ENCODE results near the gene VPS37B.

Gene VPS37B

GRCh38 chr12:122866379-122866778, 29.5 kb downstream of the VPS37B start:
- peaks cover 7% of the 10 kb centered on the region for H3K36me3 ChIP-seq (ENCODE audit: insufficient read depth, low read length)
- no peaks in the 10 kb centered on the region for H4K20me1 ChIP-seq (ENCODE audit: insufficient read depth, low read length)
- H3K9ac ChIP-seq (ENCODE audit: low read length) = no peak overlapping the region
- no peak overlapping the region for H3K4me3 ChIP-seq (ENCODE audit: low read depth, low read length, poor library complexity, severe bottlenecking)
- no peaks in the 10 kb centered on the region for H3F3A ChIP-seq (ENCODE audit: insufficient read depth, low read length)
- peaks cover under 1% of the 10 kb centered on the region for H3K4me1 ChIP-seq (ENCODE audit: insufficient read depth, low read length, severe bottlenecking)
- H3K9me2 ChIP-seq (ENCODE audit: low read depth, low read length) = no peaks in the 10 kb centered on the region
- no peak overlapping the region for H2AFZ ChIP-seq (ENCODE audit: low read length)
- no peaks in the 10 kb centered on the region for H3K9me3 ChIP-seq (ENCODE audit: low read length)
- no peak overlapping the region for H3K4me2 ChIP-seq (ENCODE audit: low read length)
- no peak overlapping the region for H3K27ac ChIP-seq (ENCODE audit: low read depth, low read length, poor library complexity, severe bottlenecking)
- peaks cover 13% of the 10 kb centered on the region; the same call in 1 of the 2 replicates for H3K27me3 ChIP-seq (ENCODE audit: insufficient read depth, low read length)
- TF ChIP-seq, protein P1, sequence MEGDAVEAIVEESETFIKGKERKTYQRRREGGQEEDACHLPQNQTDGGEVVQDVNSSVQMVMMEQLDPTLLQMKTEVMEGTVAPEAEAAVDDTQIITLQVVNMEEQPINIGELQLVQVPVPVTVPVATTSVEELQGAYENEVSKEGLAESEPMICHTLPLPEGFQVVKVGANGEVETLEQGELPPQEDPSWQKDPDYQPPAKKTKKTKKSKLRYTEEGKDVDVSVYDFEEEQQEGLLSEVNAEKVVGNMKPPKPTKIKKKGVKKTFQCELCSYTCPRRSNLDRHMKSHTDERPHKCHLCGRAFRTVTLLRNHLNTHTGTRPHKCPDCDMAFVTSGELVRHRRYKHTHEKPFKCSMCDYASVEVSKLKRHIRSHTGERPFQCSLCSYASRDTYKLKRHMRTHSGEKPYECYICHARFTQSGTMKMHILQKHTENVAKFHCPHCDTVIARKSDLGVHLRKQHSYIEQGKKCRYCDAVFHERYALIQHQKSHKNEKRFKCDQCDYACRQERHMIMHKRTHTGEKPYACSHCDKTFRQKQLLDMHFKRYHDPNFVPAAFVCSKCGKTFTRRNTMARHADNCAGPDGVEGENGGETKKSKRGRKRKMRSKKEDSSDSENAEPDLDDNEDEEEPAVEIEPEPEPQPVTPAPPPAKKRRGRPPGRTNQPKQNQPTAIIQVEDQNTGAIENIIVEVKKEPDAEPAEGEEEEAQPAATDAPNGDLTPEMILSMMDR (IDR thresholded peaks at IDR 0.05; ENCODE audit: low read length) = no peak
- no peaks in the 10 kb centered on the region for H3K79me2 ChIP-seq (ENCODE audit: insufficient read depth, low read length)

GRCh38 chr12:122865268-122866231, 30.4 kb downstream of the VPS37B start:
- Histone ChIP-seq H3K27me3 (ENCODE audit: insufficient read depth, low read length) (peaks cover 7% of the 10 kb centered on the region; the same call in 1 of the 2 replicates), H3K9me3 (ENCODE audit: low read length) (no peaks in the 10 kb centered on the region), H3K36me3 (ENCODE audit: insufficient read depth, low read length) (peaks cover 15% of the 10 kb centered on the region), H3K27ac (ENCODE audit: low read depth, low read length, poor library complexity, severe bottlenecking) (no peak overlapping the region), H3K4me2 (ENCODE audit: low read length) (no peak overlapping the region), H3F3A (ENCODE audit: insufficient read depth, low read length) (no peaks in the 10 kb centered on the region), H3K4me3 (ENCODE audit: low read depth, low read length, poor library complexity, severe bottlenecking) (no peak overlapping the region), H2AFZ (ENCODE audit: low read length) (no peak overlapping the region), H3K4me1 (ENCODE audit: insufficient read depth, low read length, severe bottlenecking) (no peaks in the 10 kb centered on the region), H3K9me2 (ENCODE audit: low read depth, low read length) (no peaks in the 10 kb centered on the region), H3K79me2 (ENCODE audit: insufficient read depth, low read length) (no peaks in the 10 kb centered on the region), H3K9ac (ENCODE audit: low read length) (no peak overlapping the region), H4K20me1 (ENCODE audit: insufficient read depth, low read length) (no peaks in the 10 kb centered on the region)
- TF ChIP-seq, protein P1 (IDR thresholded peaks at IDR 0.05; ENCODE audit: low read length) = peak; percentile 59
- no peak for TF ChIP-seq EZH2 (IDR thresholded peaks at IDR 0.05; ENCODE audit: borderline replicate concordance, low read length)

DNA sequence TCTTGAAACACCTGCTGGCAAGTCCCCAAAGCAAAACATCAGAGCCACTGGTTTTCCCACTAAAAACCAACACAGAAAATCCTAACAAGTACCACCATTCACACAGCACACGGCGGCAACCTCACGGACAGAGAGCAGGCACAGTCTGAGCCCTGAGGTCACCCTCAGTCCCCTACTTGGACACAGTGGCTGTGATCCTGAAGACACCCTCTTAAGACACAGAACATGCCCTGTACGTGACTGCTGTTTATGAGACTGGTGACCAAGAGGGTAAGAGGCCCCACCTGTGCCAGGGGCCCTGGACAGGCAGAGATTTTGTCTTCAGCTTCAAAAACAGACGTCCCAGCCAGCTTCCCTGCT, 31.1 kb downstream of the VPS37B start:
- no peaks in the 10 kb centered on the region for H3F3A ChIP-seq (ENCODE audit: insufficient read depth, low read length)
- no peak overlapping the region for H3K4me3 ChIP-seq (ENCODE audit: low read depth, low read length, poor library complexity, severe bottlenecking)
- no peak overlapping the region for H3K9ac ChIP-seq (ENCODE audit: low read length)
- H4K20me1 ChIP-seq (ENCODE audit: insufficient read depth, low read length) = no peaks in the 10 kb centered on the region
- no peaks in the 10 kb centered on the region for H3K4me1 ChIP-seq (ENCODE audit: insufficient read depth, low read length, severe bottlenecking)
- H3K9me2 ChIP-seq (ENCODE audit: low read depth, low read length) = no peaks in the 10 kb centered on the region
- H3K27ac ChIP-seq (ENCODE audit: low read depth, low read length, poor library complexity, severe bottlenecking) = no peak overlapping the region
- H3K9me3 ChIP-seq (ENCODE audit: low read length) = no peaks in the 10 kb centered on the region
- H3K36me3 ChIP-seq (ENCODE audit: insufficient read depth, low read length) = peaks cover 17% of the 10 kb centered on the region
- H3K4me2 ChIP-seq (ENCODE audit: low read length) = no peak overlapping the region
- peaks cover 7% of the 10 kb centered on the region; the same call in 1 of the 2 replicates for H3K27me3 ChIP-seq (ENCODE audit: insufficient read depth, low read length)
- H2AFZ ChIP-seq (ENCODE audit: low read length) = no peak overlapping the region
- no peaks in the 10 kb centered on the region for H3K79me2 ChIP-seq (ENCODE audit: insufficient read depth, low read length)
- TF ChIP-seq EZH2 (IDR thresholded peaks at IDR 0.05; ENCODE audit: borderline replicate concordance, low read length) = no peak
- TF ChIP-seq, protein P1 (IDR thresholded peaks at IDR 0.05; ENCODE audit: low read length) = no peak
